Measurements from ENCODE around the gene POLR3G.

DNA sequence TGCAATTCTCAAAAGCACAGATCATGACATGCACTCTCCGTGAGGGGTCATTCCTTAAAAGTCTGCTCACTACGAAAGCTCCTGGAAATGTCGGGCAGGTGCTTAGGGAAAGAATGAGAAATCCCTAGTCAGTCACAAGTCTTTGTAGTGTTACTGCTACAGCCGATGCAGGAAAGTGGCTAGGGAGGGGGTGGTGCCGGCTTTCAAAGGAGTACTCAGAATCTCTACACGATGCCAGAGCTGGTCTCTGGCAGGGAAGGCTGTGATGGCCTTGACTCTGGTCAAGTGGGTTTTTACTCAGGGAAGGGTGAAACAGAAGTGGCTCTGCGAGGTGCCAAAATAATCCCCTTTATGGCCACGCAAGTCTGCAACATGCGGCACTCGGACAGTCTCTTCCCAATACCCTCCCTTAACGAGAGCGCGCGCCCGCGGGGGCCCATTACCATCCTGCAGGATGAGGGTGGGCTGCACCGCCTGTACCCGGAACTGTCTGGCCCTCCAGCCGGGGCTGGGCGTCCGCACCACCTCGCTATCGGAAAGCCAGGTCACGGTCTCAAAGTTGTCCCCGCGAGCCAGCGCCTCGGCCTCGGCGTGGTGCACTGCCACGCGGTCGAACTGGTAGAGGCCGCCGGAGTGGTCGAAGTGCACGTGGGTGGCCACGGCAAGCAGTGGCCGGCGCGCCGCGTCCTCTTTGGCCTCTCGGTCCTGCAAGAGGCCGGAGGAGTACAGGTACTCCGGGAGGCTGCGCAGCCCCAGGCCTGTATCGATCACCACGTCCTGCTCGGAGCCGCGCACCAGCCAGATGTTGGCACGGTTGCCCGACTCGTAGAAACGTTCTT, 1.0 kb upstream of the POLR3G start:
- TF ChIP-seq, protein P1, sequence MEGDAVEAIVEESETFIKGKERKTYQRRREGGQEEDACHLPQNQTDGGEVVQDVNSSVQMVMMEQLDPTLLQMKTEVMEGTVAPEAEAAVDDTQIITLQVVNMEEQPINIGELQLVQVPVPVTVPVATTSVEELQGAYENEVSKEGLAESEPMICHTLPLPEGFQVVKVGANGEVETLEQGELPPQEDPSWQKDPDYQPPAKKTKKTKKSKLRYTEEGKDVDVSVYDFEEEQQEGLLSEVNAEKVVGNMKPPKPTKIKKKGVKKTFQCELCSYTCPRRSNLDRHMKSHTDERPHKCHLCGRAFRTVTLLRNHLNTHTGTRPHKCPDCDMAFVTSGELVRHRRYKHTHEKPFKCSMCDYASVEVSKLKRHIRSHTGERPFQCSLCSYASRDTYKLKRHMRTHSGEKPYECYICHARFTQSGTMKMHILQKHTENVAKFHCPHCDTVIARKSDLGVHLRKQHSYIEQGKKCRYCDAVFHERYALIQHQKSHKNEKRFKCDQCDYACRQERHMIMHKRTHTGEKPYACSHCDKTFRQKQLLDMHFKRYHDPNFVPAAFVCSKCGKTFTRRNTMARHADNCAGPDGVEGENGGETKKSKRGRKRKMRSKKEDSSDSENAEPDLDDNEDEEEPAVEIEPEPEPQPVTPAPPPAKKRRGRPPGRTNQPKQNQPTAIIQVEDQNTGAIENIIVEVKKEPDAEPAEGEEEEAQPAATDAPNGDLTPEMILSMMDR (conservative IDR thresholded peaks at IDR 0.05; ENCODE audit: low read length), result no peak
- TF ChIP-seq EZH2phosphoT487 (IDR thresholded peaks at IDR 0.05; ENCODE audit: borderline replicate concordance, low read depth, low read length), result no peak
